K562 (cell line): ENCODE data around the gene ATP5ME.

Experiments
- ARNT ChIP-seq, 2 experiments: fragments of 450-650 bp; IDR thresholded peaks; 2 replicates each; pipeline ENCODE4 v1.6.1; 2016; ENCODE audit warnings: mild to moderate bottlenecking in 1 of 2
- CHD2 ChIP-seq: IDR thresholded peaks from 2 replicates; pipeline ENCODE4 v1.6.1; 2011; ENCODE audit warnings: low read depth, low read length
- EHMT2 ChIP-seq: fragments of 450-650 bp; IDR thresholded peaks from 2 replicates; pipeline ENCODE4 v1.6.1; 2018; ENCODE audit warnings: antibody characterized with exemption
- FOS ChIP-seq: IDR thresholded peaks from 3 replicates; pipeline ENCODE4 v1.6.1; 2011; ENCODE audit not compliant: insufficient read length; ENCODE audit errors: extremely low read depth
- KAT8 ChIP-seq: fragments of 450-650 bp; IDR thresholded peaks from 2 replicates; pipeline ENCODE4 v1.6.1; 2016; ENCODE audit warnings: low read depth, mild to moderate bottlenecking
- NCOR1 ChIP-seq: fragments of 450-650 bp; IDR thresholded peaks from 2 replicates; pipeline ENCODE4 v1.6.1; 2016; ENCODE audit warnings: mild to moderate bottlenecking, moderate library complexity
- POLR2A ChIP-seq: fragments of 450-650 bp; conservative IDR thresholded peaks from 2 replicates; pipeline ENCODE4 v1.6.1; 2016
- SETDB1 ChIP-seq: IDR thresholded peaks from one replicate; pipeline ENCODE4 v1.6.1; 2012; ENCODE audit warnings: low read length, control low read depth, inconsistent platforms
- TAF7 ChIP-seq: fragments of 450-650 bp; IDR thresholded peaks from 2 replicates; pipeline ENCODE4 v1.6.1; 2016; ENCODE audit warnings: missing genetic modification characterization, missing compliant biosample characterization
- ZNF79 ChIP-seq: fragments of 250-450 bp; sonication (Bioruptor Pico); IDR thresholded peaks from 2 replicates; pipeline ENCODE4 v1.4.0; 2020; ENCODE audit warnings: low read depth, mild to moderate bottlenecking, moderate library complexity
- TF ChIP-seq, protein P1 (sequence below): sonication (generic); formaldehyde crosslinking; IDR thresholded peaks from 2 replicates; pipeline ENCODE4 v1.8.0; 2022; ENCODE audit warnings: mild to moderate bottlenecking, missing genetic modification reagents
- TF ChIP-seq, protein P2 (sequence below), 3 experiments: IDR thresholded peaks in 2 of 3; conservative IDR thresholded peaks in 1 of 3; 2 replicates each; pipeline ENCODE4 v1.5.1; 2011 to 2012; ENCODE audit warnings: low read length in 3 of 3, mild to moderate bottlenecking in 3 of 3, control low read depth in 2 of 3, improper control_type of control experiment in 1 of 3, inconsistent platforms in 1 of 3, low read depth in 1 of 3, mixed read lengths in 1 of 3, moderate library complexity in 1 of 3; ENCODE audit not compliant: insufficient read depth in 2 of 3
- TF ChIP-seq, protein P3 (sequence below): fragments of 250-450 bp; sonication (Bioruptor Pico); IDR thresholded peaks from 2 replicates; pipeline ENCODE4 v1.4.0; 2020; ENCODE audit warnings: borderline replicate concordance

DNA sequence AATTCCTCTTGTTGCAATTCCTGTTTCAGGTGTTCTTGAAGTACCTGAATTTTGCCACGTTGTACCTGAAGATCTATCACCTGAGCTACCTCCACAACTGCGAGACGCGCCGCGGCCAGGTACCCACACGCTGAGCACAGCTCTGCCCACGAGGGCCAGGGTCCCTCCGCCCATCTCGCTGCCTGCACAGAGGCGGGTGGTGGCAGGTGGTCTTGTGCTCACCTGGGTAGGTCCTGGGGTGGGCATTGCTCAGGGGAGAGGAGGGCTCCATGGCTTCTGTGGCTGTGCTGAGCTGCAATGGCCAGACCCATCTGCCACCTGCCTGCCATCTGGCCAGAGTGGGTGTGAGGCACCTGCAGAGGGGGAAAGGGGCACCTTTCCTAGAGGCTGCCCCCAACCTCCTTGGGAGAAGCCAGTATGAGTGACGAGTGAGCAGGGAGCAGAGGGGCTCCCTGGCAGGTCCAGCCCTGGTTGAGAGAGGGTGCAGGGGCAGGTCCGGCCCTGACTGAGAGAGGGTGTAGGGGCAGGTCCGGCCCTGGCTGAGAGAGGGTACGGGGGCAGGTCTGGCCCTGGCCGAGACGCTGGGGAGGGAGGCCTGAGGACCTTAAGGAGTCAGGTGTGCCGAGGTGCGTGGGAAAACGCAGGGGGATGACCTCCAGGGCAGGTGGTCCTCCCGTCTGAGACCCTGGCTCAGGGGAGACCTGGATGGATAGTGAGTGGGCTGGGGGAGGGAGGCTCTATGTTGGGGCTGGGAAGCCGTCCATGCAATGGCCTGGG, 38.0 kb downstream of the ATP5ME start:
- no peak for TF ChIP-seq CHD2
- no peak for TF ChIP-seq ARNT (IDR thresholded peaks at IDR 0.05)
- TF ChIP-seq ZNF79, result no peak
- TF ChIP-seq, protein P1, sequence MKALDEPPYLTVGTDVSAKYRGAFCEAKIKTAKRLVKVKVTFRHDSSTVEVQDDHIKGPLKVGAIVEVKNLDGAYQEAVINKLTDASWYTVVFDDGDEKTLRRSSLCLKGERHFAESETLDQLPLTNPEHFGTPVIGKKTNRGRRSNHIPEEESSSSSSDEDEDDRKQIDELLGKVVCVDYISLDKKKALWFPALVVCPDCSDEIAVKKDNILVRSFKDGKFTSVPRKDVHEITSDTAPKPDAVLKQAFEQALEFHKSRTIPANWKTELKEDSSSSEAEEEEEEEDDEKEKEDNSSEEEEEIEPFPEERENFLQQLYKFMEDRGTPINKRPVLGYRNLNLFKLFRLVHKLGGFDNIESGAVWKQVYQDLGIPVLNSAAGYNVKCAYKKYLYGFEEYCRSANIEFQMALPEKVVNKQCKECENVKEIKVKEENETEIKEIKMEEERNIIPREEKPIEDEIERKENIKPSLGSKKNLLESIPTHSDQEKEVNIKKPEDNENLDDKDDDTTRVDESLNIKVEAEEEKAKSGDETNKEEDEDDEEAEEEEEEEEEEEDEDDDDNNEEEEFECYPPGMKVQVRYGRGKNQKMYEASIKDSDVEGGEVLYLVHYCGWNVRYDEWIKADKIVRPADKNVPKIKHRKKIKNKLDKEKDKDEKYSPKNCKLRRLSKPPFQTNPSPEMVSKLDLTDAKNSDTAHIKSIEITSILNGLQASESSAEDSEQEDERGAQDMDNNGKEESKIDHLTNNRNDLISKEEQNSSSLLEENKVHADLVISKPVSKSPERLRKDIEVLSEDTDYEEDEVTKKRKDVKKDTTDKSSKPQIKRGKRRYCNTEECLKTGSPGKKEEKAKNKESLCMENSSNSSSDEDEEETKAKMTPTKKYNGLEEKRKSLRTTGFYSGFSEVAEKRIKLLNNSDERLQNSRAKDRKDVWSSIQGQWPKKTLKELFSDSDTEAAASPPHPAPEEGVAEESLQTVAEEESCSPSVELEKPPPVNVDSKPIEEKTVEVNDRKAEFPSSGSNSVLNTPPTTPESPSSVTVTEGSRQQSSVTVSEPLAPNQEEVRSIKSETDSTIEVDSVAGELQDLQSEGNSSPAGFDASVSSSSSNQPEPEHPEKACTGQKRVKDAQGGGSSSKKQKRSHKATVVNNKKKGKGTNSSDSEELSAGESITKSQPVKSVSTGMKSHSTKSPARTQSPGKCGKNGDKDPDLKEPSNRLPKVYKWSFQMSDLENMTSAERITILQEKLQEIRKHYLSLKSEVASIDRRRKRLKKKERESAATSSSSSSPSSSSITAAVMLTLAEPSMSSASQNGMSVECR (CRISPR knock-in tag), result no peak
- no peak for TF ChIP-seq FOS
- no peak for TF ChIP-seq NCOR1
- TF ChIP-seq SETDB1, result no peak
- no peak for TF ChIP-seq KAT8
- TF ChIP-seq POLR2A, result no peak
- TF ChIP-seq, protein P2, sequence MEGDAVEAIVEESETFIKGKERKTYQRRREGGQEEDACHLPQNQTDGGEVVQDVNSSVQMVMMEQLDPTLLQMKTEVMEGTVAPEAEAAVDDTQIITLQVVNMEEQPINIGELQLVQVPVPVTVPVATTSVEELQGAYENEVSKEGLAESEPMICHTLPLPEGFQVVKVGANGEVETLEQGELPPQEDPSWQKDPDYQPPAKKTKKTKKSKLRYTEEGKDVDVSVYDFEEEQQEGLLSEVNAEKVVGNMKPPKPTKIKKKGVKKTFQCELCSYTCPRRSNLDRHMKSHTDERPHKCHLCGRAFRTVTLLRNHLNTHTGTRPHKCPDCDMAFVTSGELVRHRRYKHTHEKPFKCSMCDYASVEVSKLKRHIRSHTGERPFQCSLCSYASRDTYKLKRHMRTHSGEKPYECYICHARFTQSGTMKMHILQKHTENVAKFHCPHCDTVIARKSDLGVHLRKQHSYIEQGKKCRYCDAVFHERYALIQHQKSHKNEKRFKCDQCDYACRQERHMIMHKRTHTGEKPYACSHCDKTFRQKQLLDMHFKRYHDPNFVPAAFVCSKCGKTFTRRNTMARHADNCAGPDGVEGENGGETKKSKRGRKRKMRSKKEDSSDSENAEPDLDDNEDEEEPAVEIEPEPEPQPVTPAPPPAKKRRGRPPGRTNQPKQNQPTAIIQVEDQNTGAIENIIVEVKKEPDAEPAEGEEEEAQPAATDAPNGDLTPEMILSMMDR (IDR thresholded peaks at IDR 0.05 in 2 of 3, conservative IDR thresholded peaks at IDR 0.05 in 1 of 3; ENCODE audit: insufficient read depth in 2 of 3, low read depth in 1 of 3, low read length in 3 of 3), result no peak
- TF ChIP-seq EHMT2, result no peak
- TF ChIP-seq TAF7 (tag), result no peak
- TF ChIP-seq, protein P3, sequence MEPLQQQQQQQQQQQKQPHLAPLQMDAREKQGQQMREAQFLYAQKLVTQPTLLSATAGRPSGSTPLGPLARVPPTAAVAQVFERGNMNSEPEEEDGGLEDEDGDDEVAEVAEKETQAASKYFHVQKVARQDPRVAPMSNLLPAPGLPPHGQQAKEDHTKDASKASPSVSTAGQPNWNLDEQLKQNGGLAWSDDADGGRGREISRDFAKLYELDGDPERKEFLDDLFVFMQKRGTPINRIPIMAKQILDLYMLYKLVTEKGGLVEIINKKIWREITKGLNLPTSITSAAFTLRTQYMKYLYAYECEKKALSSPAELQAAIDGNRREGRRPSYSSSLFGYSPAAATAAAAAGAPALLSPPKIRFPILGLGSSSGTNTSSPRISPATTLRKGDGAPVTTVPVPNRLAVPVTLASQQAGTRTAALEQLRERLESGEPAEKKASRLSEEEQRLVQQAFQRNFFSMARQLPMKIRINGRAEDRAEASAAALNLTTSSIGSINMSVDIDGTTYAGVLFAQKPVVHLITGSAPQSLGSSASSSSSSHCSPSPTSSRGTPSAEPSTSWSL, result no peak
